Uterus (tissue), 2 donors: ENCODE measurements around the gene CYB561.

Source experiments
- CTCF ChIP-seq, 4 experiments: fragments of 200-600 bp in 2 of 4; fragments of 450-650 bp in 2 of 4; sonication (generic) in 2 of 4; IDR thresholded peaks; one replicate each; pipeline ENCODE4 v1.5.1; 2016 to 2019; ENCODE audit warnings: antibody characterized with exemption in 4 of 4, mild to moderate bottlenecking in 2 of 4, moderate library complexity in 1 of 4
- POLR2A ChIP-seq, 2 donors: fragments of 450-650 bp; IDR thresholded peaks; one replicate each; pipeline ENCODE4 v1.6.1; 2016; ENCODE audit warnings: antibody characterized with exemption in 2 of 2, mild to moderate bottlenecking in 1 of 2, moderate library complexity in 1 of 2

GRCh38 chr17:63437287-63438091 is 8.6 kb downstream of the CYB561 start:
- TF ChIP-seq CTCF (IDR thresholded peaks at IDR 0.05) (no peak), POLR2A (IDR thresholded peaks at IDR 0.05) (no peak)
